HCT116 (cell line): ENCODE data around the gene HECW1. TPM values are rescaled to one million over a fixed set of nuclear protein-coding genes. Genes with fewer than 3 reads are reported as not detected.

Source experiments
- ATAC-seq: fragments of 200-7000 bp; cut with Tn5 transposase; 2 replicates; pipeline ENCODE4 v1.9.1; 2020; ENCODE audit warnings: mild to moderate bottlenecking, moderate library complexity
- BruUV-seq: library from RNA; stranded (reverse); fragments of 400-500 nt; replicated peaks from 2 replicates; lab custom pipeline; 2021; lab: Mats Ljungman, UMichigan
- CTCF ChIA-PET: fragments of 300-600 bp; sonication (Branson Sonifier 250); formaldehyde crosslinking; loops from one replicate; lab custom pipeline; 2021; ENCODE audit warnings: antibody characterized with exemption; lab: Charles Lee
- POLR2A ChIA-PET: fragments of 300-600, 350-600 bp; sonication (Branson Sonifier 250); formaldehyde crosslinking; loops from one replicate; lab custom pipeline; 2021; ENCODE audit warnings: antibody characterized with exemption; lab: Charles Lee
- RAD21 ChIA-PET, 2 experiments: fragments of 300-600 bp; sonication (Branson Sonifier 250); formaldehyde crosslinking; loops; one replicate each; lab custom pipeline; 2023; ENCODE audit warnings: low total read pairs in 2 of 2; ENCODE audit not compliant: uncharacterized antibody in 2 of 2, unreplicated experiment in 2 of 2, low non-redundant PET in 1 of 2; lab: Charles Lee
- DNase-seq: peaks from one replicate; pipeline ENCODE4 v3.0.0-alpha.2; 2010; ENCODE audit warnings: low read depth, low spot score
- H2AFZ ChIP-seq: fragments of 200-600 bp; shearing (Covaris generic), sonication (generic); 2 replicates; pipeline ENCODE4 v1.6.1; 2017; ENCODE audit warnings: low read depth, mixed run types, mixed read lengths, antibody characterized with exemption, low read length; ENCODE audit not compliant: poor library complexity, severe bottlenecking
- H3K27ac ChIP-seq: 2 replicates; pipeline ENCODE4 v1.5.1; 2012; ENCODE audit warnings: low read depth, low read length
- H3K27me3 ChIP-seq: fragments of 200-600 bp; sonication (generic); 2 replicates; pipeline ENCODE4 v1.6.1; 2016; ENCODE audit warnings: mixed run types, low read length, mixed read lengths; ENCODE audit not compliant: insufficient read depth
- H3K36me3 ChIP-seq, 2 experiments: fragments of 200-500 bp in 1 of 2; fragments of 200-600 bp in 1 of 2; sonication (Bioruptor generic) in 1 of 2; sonication (generic) in 1 of 2; 2 replicates each; pipeline versions ENCODE4 v1.5.1 to v1.6.1; 2014 to 2016; ENCODE audit warnings: low read length in 2 of 2, inconsistent platforms in 1 of 2, mixed read lengths in 1 of 2, mixed run types in 1 of 2; ENCODE audit not compliant: insufficient read depth in 2 of 2, control insufficient read depth in 1 of 2
- H3K4me1 ChIP-seq, 2 experiments: fragments of 200-600 bp in 1 of 2; sonication (generic) in 1 of 2; 2 replicates each; pipeline versions ENCODE4 v1.5.1 to v1.6.1; 2012 to 2017; ENCODE audit warnings: low read length in 2 of 2, inconsistent platforms in 1 of 2, mild to moderate bottlenecking in 1 of 2, mixed read lengths in 1 of 2, mixed run types in 1 of 2, moderate library complexity in 1 of 2; ENCODE audit not compliant: insufficient read depth in 2 of 2, control insufficient read depth in 1 of 2
- H3K4me2 ChIP-seq: fragments of 200-600 bp; sonication (generic); 2 replicates; pipeline ENCODE4 v1.6.1; 2017; ENCODE audit warnings: mixed run types, low read length, mixed read lengths
- H3K4me3 ChIP-seq, 2 experiments: fragments of 200-600 bp in 1 of 2; sonication (generic) in 1 of 2; replicated peaks in 1 of 2; 2 replicates each; pipeline ENCODE4 v1.5.1; 2011 to 2016; ENCODE audit warnings: low read length in 2 of 2, control low read depth in 1 of 2, low read depth in 1 of 2, mild to moderate bottlenecking in 1 of 2, mixed read lengths in 1 of 2, mixed run types in 1 of 2
- H3K79me2 ChIP-seq: fragments of 200-600 bp; sonication (generic); 2 replicates; pipeline ENCODE4 v1.6.1; 2017; ENCODE audit warnings: mild to moderate bottlenecking, mixed run types, low read length, moderate library complexity, mixed read lengths; ENCODE audit not compliant: insufficient read depth
- H3K9ac ChIP-seq: fragments of 200-600 bp; sonication (generic); 2 replicates; pipeline ENCODE4 v1.6.1; 2016; ENCODE audit warnings: low read length, mixed read lengths
- H3K9me2 ChIP-seq: fragments of 200-600 bp; sonication (generic), shearing (Covaris generic); 2 replicates; pipeline ENCODE4 v1.6.1; 2017; ENCODE audit warnings: mixed run types, mild to moderate bottlenecking, moderate library complexity; ENCODE audit not compliant: insufficient read depth
- H3K9me3 ChIP-seq, 2 experiments: fragments of 200-500 bp in 1 of 2; fragments of 200-600 bp in 1 of 2; sonication (Bioruptor generic) in 1 of 2; sonication (generic) in 1 of 2; 2 replicates each; pipeline ENCODE4 v1.6.1; 2014 to 2017; ENCODE audit warnings: low read length in 2 of 2, mixed read lengths in 2 of 2, inconsistent platforms in 1 of 2, low read depth in 1 of 2, mild to moderate bottlenecking in 1 of 2, mixed run types in 1 of 2, moderate library complexity in 1 of 2; ENCODE audit not compliant: control insufficient read depth in 1 of 2, insufficient read depth in 1 of 2
- H4K20me1 ChIP-seq: fragments of 200-600 bp; sonication (generic), shearing (Covaris generic); 2 replicates; pipeline ENCODE4 v1.6.1; 2017; ENCODE audit warnings: mixed run types, mild to moderate bottlenecking, moderate library complexity; ENCODE audit not compliant: insufficient read depth
- CTCF ChIP-seq, 3 experiments: fragments of 200-600 bp in 1 of 3; sonication (generic) in 1 of 3; IDR thresholded peaks in 2 of 3; conservative IDR thresholded peaks in 1 of 3; 2 replicates each; pipeline ENCODE4 v1.5.1; 2012 to 2017; ENCODE audit warnings: low read depth in 2 of 3, low read length in 2 of 3, antibody characterized with exemption in 1 of 3, borderline replicate concordance in 1 of 3, control low read depth in 1 of 3, mild to moderate bottlenecking in 1 of 3, mixed read lengths in 1 of 3, mixed run types in 1 of 3, moderate library complexity in 1 of 3; ENCODE audit not compliant: insufficient read depth in 1 of 3
- ELF1 ChIP-seq: IDR thresholded peaks from 2 replicates; pipeline ENCODE4 v1.6.1; 2012; ENCODE audit warnings: low read depth, borderline replicate concordance
- intact Hi-C: fragments of 100-400 bp; cut with micrococcal nuclease; formaldehyde crosslinking; loops from 2 replicates; pipeline ENCODE4 v1.10.0; 2022
- microRNA-seq: library from miRNA; unstranded; fragments of <30 nt; microRNA quantifications from one replicate; pipeline ENCODE4, GENCODE V29; 2016; ENCODE audit warnings: borderline number of aligned reads
- total RNA-seq: library from RNA; stranded (reverse); gene quantifications from one replicate; pipeline ENCODE4 v1.2.1, GENCODE V29; 2021; ENCODE audit not compliant: unreplicated experiment

Gene HECW1
- total RNA-seq, 1 experiment from 2014 or later = 5.6 TPM

- intact Hi-C loops = no loop called here
- peaks cover 10 to 11% of the 10 kb centered on the region in 2 experiments; a peak in 1 of 4 replicates for H3K36me3 ChIP-seq
- no peak overlapping the region for H2AFZ ChIP-seq
- no TSS peak for BruUV-seq
- POLR2A ChIA-PET = no interaction called here
- H3K4me2 ChIP-seq = no peak overlapping the region
- no peak for ATAC-seq
- no peak overlapping the region for H3K9ac ChIP-seq
- H3K79me2 ChIP-seq = peaks cover 6% of the 10 kb centered on the region; the same call in 1 of the 2 replicates
- H3K9me3 ChIP-seq = no peaks in the 10 kb centered on the region
- CTCF ChIA-PET = no interaction called here
- RAD21 ChIA-PET = no interaction called here
- no peak for DNase-seq
- no peak overlapping the region for H3K27ac ChIP-seq
- H4K20me1 ChIP-seq = no peaks in the 10 kb centered on the region
- no peaks in the 10 kb centered on the region for H3K9me2 ChIP-seq
- no peaks in the 10 kb centered on the region for H3K4me1 ChIP-seq
- no peak for TF ChIP-seq CTCF (IDR thresholded peaks at IDR 0.05 in 2 of 3, conservative IDR thresholded peaks at IDR 0.05 in 1 of 3; ENCODE audit: borderline replicate concordance in 1 of 3, insufficient read depth in 1 of 3, low read depth in 2 of 3, low read length in 2 of 3)
- H3K27me3 ChIP-seq = no peaks in the 10 kb centered on the region
- H3K4me3 ChIP-seq = no peak overlapping the region
Observed at GRCh38 chr7:43612128-43612527, 499.7 kb downstream of the HECW1 start.

DNA sequence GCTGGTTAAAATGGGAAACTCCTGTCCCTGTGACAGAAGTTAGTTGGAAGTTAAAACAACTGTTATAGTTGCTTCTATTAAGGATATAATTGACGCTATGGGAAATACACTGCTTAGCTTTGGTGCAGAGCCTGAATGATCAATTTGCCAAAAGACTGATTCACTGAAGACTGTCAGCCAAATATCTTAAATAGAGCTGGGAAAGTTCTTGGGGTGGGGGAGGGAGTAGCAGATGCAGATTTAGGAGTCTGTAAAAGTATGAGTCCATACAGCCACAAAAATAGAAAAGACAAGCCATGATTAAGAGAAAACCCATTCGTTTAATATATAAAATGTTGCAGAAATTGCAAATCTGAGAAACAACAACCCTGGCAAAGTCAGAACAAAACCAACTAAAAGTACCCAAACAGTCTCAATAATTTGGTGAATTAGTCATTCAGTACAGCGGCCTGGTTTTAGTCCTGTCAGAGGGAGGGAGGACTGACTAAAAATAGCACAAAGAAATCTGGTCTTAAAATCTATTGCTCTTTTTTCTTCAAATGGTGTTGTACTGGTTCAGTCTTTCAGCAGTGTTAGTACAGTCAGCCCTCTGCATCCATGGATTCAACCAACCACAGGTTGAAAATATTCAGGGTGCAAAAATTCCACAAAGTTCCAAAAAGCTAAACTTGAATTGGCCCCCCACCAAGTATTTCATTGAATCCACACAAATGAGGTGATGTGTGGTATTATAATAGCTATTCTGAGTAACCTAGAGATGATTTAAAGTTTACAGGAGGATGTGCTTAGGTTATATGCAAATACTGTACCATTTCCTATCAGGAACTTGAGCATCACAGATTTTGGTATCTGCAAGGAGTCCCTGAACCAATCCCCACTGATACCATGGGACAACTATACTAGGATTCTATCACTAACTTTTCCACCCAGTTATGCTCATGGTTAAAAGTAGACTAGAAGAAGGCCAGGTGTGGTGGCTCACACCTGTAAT is 500.4 kb downstream of the HECW1 start:
- H3K27ac ChIP-seq = no peak overlapping the region
- peaks cover 6% of the 10 kb centered on the region; the same call in 1 of the 2 replicates for H3K79me2 ChIP-seq
- no peak overlapping the region for H3K4me2 ChIP-seq
- peaks cover 10 to 11% of the 10 kb centered on the region in 2 experiments; a peak in 1 of 4 replicates for H3K36me3 ChIP-seq
- TF ChIP-seq ELF1 = no peak
- no peaks in the 10 kb centered on the region for H4K20me1 ChIP-seq
- H3K4me3 ChIP-seq = no peak overlapping the region
- H3K9me2 ChIP-seq = no peaks in the 10 kb centered on the region
- no peaks in the 10 kb centered on the region for H3K9me3 ChIP-seq
- ChIA-PET CTCF (no interaction called here), POLR2A (no interaction called here), RAD21 (no interaction called here)
- ATAC-seq = no peak
- no peak overlapping the region for H3K9ac ChIP-seq
- no TSS peak for BruUV-seq
- intact Hi-C loops = no loop called here
- H2AFZ ChIP-seq = no peak overlapping the region
- H3K4me1 ChIP-seq = no peaks in the 10 kb centered on the region
- no peak for DNase-seq
- H3K27me3 ChIP-seq = no peaks in the 10 kb centered on the region

Small RNA genes within 50 kb of the gene (microRNA-seq; reads per million reads assigned to microRNA genes)
- 2.0 reads per million for gene MIR3943

Other genes starting within 250 kb of the HECW1 start
- 5.3 TPM for gene C7orf25, start 200.6 kb upstream of the HECW1 start, total RNA-seq
- 152 TPM for gene PSMA2, start 180.5 kb upstream of the HECW1 start, total RNA-seq
- gene MRPL32, start 180.3 kb upstream of the HECW1 start, total RNA-seq = 47.5 TPM